ENCODE results near the gene RBFA. TPM values are rescaled to one million over a fixed set of nuclear protein-coding genes. Genes with fewer than 3 reads are reported as not detected.

Gene RBFA
- total RNA-seq, 2 donors from 2014 or later: 23.0 to 47.3 TPM

DNA sequence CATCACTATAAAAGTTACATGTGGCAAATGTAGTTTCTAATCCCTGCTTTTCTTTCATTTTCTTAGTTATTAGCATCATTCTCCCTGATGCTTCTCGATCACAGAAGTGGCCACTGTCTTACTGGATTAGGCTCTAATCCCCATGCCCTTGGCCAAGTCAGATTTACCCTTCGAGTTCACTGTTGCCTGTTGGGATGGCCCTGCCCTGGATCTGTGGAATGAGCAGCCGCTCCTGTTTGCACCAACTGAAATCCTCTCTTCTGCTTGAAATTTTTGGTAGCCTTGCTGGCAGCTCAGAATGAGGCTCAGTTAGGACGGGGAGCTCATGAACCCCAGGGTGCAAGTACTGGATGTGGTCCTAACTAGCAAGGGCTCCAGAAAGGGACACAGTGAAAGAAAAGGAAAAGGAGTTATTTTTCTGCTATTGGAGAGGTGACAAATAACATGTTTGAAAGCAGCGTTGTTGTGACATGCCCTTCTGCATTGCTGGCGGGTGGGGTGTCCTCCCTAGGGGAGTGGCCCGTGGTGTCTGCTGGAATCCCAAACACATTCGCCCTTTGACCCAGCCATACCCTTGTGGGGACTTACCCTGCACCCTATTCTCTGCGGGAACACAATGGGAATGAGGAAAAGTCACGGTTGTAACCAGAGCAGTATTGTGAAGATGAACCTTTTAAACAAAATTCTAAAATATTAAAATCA lies 34.5 kb downstream of the RBFA start:
- no peak for DNase-seq (ENCODE audit: low spot score)
- no peak overlapping the region for H3K27ac Mint-ChIP-seq
- H3K4me3 Mint-ChIP-seq: no peak overlapping the region
- no peak for ATAC-seq
- H3K27me3 Mint-ChIP-seq: no peaks in the 10 kb centered on the region
- no peaks in the 10 kb centered on the region for H3K36me3 Mint-ChIP-seq
- no peaks in the 10 kb centered on the region for H3K4me1 Mint-ChIP-seq (ENCODE audit: low read depth in 2 of 2)
- H3K9me3 Mint-ChIP-seq: no peaks in the 10 kb centered on the region

DNA sequence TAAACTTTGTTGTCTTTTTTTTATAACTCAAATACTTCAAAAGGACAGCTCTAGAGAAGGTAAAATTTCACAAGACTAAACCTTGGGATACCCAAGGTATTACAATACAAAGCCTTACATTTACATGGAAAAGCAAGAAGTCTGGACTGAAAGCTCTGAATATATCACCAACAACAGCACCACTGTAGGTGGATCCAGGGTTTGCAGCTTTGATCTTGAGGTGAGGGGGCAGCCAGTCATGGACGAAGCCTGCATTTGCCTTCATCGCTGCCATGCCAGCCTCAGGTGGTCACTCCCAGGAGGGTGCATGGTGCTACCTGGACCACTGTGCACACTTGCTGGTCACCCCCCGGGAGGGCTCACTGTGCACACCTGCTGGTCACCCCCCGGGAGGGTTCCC lies 36.6 kb downstream of the RBFA start:
- ATAC-seq: no peak

DNA sequence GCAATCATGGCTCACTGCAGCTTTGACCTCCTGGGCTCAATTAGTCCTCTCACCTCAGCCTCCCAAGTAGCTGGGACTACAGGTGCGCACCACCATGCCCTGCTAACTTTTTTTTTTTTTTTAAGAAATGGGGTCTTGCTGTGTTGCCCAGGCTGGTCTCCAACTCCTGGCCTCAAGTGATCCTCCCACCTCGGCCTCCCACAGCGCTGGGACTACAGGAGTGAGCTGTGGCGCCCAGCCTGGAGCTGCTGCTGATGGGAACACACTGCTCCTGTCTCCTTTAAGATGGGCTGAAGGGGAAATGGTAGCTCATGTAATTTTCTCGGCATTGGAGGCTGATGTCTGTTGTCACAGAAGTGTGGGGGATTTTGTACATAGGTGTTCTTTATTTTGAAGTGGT lies 39.9 kb downstream of the RBFA start:
- no peak for DNase-seq (ENCODE audit: low spot score)
- Mint-ChIP-seq H3K27me3 (peaks cover 0 to 2% of the 10 kb centered on the region in 2 donors), H3K4me1 (ENCODE audit: low read depth in 2 of 2) (no peaks in the 10 kb centered on the region), H3K4me3 (no peak overlapping the region), H3K9me3 (no peaks in the 10 kb centered on the region), H3K27ac (no peak overlapping the region), H3K36me3 (no peaks in the 10 kb centered on the region)
- ATAC-seq: no peak

More for the DNA sequence above, 36.6 kb downstream of the RBFA start:
- Mint-ChIP-seq H3K4me1 (ENCODE audit: low read depth in 2 of 2) (no peaks in the 10 kb centered on the region), H3K36me3 (no peaks in the 10 kb centered on the region), H3K4me3 (no peak overlapping the region), H3K27me3 (no peaks in the 10 kb centered on the region), H3K27ac (no peak overlapping the region), H3K9me3 (no peaks in the 10 kb centered on the region)
- DNase-seq (ENCODE audit: low spot score): no peak

DNA sequence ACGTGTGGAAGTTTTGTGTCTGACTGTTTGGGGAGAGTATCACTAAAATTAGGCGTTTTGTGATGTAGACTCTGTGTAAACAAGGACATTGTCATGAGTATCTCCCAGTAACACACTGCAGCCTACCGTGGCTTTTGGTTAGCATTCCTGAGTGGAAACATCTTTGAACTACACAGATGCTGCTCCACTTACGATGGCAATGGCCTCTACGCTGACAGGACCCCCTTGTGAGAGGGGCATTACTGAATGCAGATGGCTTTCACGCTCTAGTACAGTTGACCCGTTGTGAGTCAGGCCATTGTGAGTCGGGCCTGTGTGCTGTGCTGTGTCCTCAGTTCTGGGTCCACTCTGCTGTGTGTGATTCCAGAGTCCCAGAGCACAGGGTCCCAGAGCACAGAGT lies 40.5 kb downstream of the RBFA start:
- Mint-ChIP-seq H3K4me1 (ENCODE audit: low read depth in 2 of 2) (no peaks in the 10 kb centered on the region), H3K36me3 (no peaks in the 10 kb centered on the region), H3K27me3 (peaks cover 2 to 3% of the 10 kb centered on the region in 2 donors), H3K9me3 (no peaks in the 10 kb centered on the region), H3K4me3 (no peak overlapping the region), H3K27ac (no peak overlapping the region)
- no peak for ATAC-seq
- no peak for DNase-seq (ENCODE audit: low spot score)

DNA sequence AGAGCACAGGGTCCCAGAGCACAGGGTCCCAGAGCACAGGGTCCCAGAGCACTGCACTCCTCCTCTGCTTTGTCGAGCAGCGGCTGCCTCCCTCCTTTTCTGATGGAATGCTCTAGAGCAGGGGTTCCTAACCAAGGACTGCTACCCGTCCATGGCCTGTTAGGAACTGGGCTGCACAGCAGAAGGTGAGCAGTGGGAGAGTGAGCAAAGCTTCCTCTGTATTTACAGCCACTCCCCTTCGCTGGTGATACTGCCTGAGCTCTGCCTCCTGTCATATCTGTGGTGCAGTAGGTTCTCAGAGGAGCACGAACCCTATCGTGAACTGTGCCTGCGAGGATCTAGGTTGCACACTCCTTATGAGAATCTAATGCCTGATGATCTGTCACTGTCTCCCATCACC lies 41.7 kb downstream of the RBFA start:
- no peaks in the 10 kb centered on the region for H3K9me3 Mint-ChIP-seq
- H3K4me3 Mint-ChIP-seq: no peak overlapping the region
- H3K4me1 Mint-ChIP-seq (ENCODE audit: low read depth in 2 of 2): no peaks in the 10 kb centered on the region
- peaks cover 2 to 8% of the 10 kb centered on the region in 2 donors for H3K27me3 Mint-ChIP-seq
- ATAC-seq (no peak), DNase-seq (ENCODE audit: low spot score) (no peak)
- no peak overlapping the region for H3K27ac Mint-ChIP-seq
- H3K36me3 Mint-ChIP-seq: no peaks in the 10 kb centered on the region

DNA sequence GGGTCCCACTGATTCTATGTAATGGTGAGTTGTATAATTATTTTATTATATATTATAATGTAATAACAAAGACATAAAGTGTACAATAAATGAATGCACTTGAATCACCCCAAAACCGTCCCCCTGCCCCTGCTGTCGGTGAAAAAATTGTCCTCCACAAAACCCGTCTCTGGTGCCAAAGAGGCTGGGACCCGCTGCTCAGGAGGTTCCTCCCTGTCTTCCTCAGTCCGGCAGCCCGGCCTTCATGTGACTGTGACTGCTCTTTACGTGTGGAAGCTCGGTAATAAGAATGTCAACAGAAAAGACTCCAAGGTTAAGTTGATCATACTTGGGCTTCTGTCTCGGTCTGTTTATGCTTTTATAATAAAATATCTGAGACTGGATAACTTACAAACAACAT lies 42.1 kb downstream of the RBFA start:
- no peaks in the 10 kb centered on the region for H3K9me3 Mint-ChIP-seq
- ATAC-seq (no peak), DNase-seq (ENCODE audit: low spot score) (no peak)
- no peak overlapping the region for H3K27ac Mint-ChIP-seq
- H3K27me3 Mint-ChIP-seq: peaks cover 2 to 8% of the 10 kb centered on the region in 2 donors
- no peak overlapping the region for H3K4me3 Mint-ChIP-seq
- no peaks in the 10 kb centered on the region for H3K36me3 Mint-ChIP-seq
- H3K4me1 Mint-ChIP-seq (ENCODE audit: low read depth in 2 of 2): no peaks in the 10 kb centered on the region

DNA sequence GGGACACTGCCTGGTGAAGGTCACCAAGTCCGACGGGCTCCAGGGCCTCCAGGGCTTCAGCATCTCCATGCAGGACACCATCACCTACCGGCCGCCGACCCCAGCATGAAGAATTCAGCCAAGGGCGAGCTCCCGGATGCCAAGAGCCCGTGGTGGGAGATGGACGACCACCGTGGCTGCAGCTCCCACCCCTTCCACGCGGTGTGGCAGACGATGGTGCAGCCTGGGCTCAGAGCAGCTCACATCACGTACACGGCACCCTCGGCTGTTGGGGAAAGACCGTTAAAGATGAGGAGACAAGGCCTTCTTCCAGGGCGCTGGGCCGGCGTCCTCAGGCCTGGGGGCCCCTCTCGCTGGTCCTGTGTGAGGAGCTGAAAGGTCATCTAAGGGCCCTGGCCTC lies 43.6 kb downstream of the RBFA start:
- DNase-seq (ENCODE audit: low spot score) (no peak), ATAC-seq (no peak)
- no peaks in the 10 kb centered on the region for H3K4me1 Mint-ChIP-seq (ENCODE audit: low read depth in 2 of 2)
- H3K9me3 Mint-ChIP-seq: no peaks in the 10 kb centered on the region
- no peak overlapping the region for H3K4me3 Mint-ChIP-seq
- H3K27me3 Mint-ChIP-seq: peaks cover 2 to 16% of the 10 kb centered on the region in 2 donors
- no peak overlapping the region for H3K27ac Mint-ChIP-seq
- H3K36me3 Mint-ChIP-seq: no peaks in the 10 kb centered on the region

Other genes starting within 250 kb of the RBFA start
- gene KCNG2, start 236.5 kb upstream of the RBFA start, total RNA-seq: not detected
- gene SLC66A2, start 82.8 kb upstream of the RBFA start, total RNA-seq: 10 to 100 TPM; 23.8 to 28.1 TPM
- 1 to 10 TPM; 1.2 to 6.2 TPM for gene HSBP1L1, start 69.8 kb upstream of the RBFA start, total RNA-seq
- gene TXNL4A, start 45.9 kb upstream of the RBFA start, total RNA-seq: 100 to 1,000 TPM in 1 of 2 donors, 10 to 100 TPM in 1; 97.2 to 143 TPM
- gene ADNP2, start 74.8 kb downstream of the RBFA start, total RNA-seq: 10 to 100 TPM; 23.1 to 28.8 TPM
- gene PARD6G, start 213.1 kb downstream of the RBFA start, total RNA-seq: not detected

Measured in natural killer cell treated with Interleukin-12 subunit alpha and Interleukin-12 subunit beta and Interleukin-15 and Interleukin-18, amount 100 ng/mL, for 72 hours (primary cell).